Fibroblast of villous mesenchyme (primary cell): Measurements from ENCODE around the gene PLEKHA5. TPM values are rescaled to one million over a fixed set of nuclear protein-coding genes. Genes with fewer than 3 reads are reported as not detected.

Source experiments
- DNase-seq: peaks from one replicate; pipeline ENCODE4 v3.0.0-alpha.2; 2010; ENCODE audit warnings: low read depth
- H3K4me3 ChIP-seq: 2 replicates; pipeline ENCODE4 v1.5.1; 2011; ENCODE audit warnings: low read depth, mild to moderate bottlenecking, low read length
- total RNA-seq: library from RNA; depleted of rRNA; stranded (reverse); fragments of >200 nt; gene quantifications from 2 replicates; pipeline ENCODE4 v1.2.3, GENCODE V29; 2012
- TF ChIP-seq, protein P1 (sequence below): IDR thresholded peaks from 2 replicates; pipeline ENCODE4 v1.5.1; 2012; ENCODE audit warnings: low read depth, mild to moderate bottlenecking, low read length; ENCODE audit not compliant: insufficient read depth

PLEKHA5 gene
- total RNA-seq, 1 donor, result 37.1 TPM

DNA sequence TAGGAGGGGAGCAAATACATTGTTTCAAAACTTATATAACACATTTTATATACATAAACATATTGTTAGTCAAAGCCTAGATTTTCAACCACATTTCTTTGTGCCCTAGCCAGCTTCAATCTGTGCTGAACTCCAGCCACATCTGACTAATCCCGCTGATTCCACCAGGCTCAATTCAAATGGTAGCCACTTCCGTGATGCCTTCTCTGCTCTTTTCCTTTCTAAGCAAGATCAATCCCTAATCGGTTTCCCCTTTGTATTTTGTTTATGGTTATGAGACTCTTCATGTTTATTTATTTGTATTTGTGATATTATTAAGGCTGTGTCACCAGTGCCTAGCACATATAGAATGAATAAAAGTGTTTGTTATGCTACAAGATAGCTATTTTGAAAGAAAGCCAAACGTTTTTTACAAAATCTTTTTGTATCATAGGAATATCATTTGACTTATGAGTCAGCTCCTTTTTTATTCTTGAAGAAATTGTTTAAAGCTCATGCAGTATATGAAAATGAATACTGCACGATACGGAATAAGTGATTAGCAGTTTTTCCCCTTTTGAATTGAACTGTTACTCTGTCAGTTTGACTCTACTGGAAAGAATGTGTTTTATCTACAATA, 110.2 kb downstream of the PLEKHA5 start:
- TF ChIP-seq, protein P1, sequence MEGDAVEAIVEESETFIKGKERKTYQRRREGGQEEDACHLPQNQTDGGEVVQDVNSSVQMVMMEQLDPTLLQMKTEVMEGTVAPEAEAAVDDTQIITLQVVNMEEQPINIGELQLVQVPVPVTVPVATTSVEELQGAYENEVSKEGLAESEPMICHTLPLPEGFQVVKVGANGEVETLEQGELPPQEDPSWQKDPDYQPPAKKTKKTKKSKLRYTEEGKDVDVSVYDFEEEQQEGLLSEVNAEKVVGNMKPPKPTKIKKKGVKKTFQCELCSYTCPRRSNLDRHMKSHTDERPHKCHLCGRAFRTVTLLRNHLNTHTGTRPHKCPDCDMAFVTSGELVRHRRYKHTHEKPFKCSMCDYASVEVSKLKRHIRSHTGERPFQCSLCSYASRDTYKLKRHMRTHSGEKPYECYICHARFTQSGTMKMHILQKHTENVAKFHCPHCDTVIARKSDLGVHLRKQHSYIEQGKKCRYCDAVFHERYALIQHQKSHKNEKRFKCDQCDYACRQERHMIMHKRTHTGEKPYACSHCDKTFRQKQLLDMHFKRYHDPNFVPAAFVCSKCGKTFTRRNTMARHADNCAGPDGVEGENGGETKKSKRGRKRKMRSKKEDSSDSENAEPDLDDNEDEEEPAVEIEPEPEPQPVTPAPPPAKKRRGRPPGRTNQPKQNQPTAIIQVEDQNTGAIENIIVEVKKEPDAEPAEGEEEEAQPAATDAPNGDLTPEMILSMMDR, result no peak
- H3K4me3 ChIP-seq, result no peak overlapping the region
- DNase-seq, result peak; percentile 39

- DNase-seq, result no peak
- TF ChIP-seq, protein P1, result no peak
- no peak overlapping the region for H3K4me3 ChIP-seq
These were observed 113.0 kb downstream of the PLEKHA5 start for GRCh38 chr12:19242581-19242980.

DNA sequence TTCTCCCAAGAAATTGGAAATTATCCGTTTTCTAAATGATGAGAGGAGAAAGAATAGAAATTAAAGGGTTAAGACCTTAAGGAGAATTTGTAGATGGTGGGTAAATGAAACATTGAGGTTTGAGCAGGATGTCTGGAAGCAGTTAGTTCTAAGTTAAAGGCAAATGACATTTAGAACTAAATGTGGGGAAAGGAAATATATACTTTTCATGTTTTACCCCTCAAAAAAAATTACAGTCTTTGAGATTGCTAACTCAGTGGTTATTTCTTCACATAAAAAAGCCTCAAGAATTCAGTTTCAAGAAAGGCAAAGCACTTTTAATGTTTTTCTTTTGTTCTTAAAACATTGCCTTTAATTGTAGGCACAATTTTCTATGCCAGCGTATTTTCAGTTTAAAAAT, 114.0 kb downstream of the PLEKHA5 start:
- TF ChIP-seq, protein P1, result no peak
- no peak overlapping the region for H3K4me3 ChIP-seq
- no peak for DNase-seq

GRCh38 chr12:19244312-19244711, 114.8 kb downstream of the PLEKHA5 start:
- no peak for DNase-seq
- H3K4me3 ChIP-seq, result no peak overlapping the region
- TF ChIP-seq, protein P1, result no peak

DNA sequence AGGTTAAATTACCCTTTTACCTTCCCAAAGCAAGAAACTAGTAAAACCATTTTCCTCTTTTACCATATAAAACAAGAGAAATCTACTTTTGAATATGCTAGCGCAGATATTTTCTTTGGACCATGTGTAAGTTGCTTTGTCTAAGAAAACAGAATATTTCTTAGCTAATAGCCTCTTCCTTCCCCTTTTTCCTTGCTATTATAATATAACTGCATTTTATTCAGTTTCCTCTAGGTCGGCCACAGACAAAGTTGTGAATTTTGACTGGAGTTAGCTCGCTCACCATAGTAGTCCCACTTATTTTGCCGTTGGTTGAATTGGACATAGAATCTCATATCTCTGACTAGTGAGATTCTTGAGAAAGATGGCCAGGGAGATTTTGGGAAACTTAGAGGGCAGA, 115.6 kb downstream of the PLEKHA5 start:
- TF ChIP-seq, protein P1, result no peak
- DNase-seq, result no peak

GRCh38 chr12:19245666-19246065, 116.1 kb downstream of the PLEKHA5 start:
- H3K4me3 ChIP-seq, result no peak overlapping the region
- TF ChIP-seq, protein P1, result no peak
- DNase-seq, result no peak

More for the DNA sequence above, 115.6 kb downstream of the PLEKHA5 start:
- H3K4me3 ChIP-seq, result no peak overlapping the region

DNA sequence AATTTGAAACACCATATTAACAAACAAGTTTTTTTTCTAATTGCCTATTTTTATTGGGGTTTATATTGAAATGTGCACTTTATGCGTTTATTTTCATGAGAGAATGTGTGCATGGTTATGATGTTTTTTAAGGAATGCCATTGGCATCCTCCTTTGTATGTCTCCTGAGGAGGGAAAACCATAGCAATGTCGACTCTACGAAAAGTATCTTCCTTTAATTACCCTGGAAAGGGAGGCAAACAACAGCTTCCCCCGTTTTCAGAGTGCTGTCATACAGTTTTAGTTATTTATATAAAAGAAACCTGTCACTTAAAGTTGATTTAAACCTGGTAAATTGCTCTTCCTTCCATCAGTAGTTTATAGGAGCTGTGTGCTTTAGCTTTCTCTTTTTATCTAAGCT, 117.4 kb downstream of the PLEKHA5 start:
- no peak for DNase-seq
- H3K4me3 ChIP-seq, result no peak overlapping the region
- TF ChIP-seq, protein P1, result no peak
